ENCODE data around the gene BRD8. TPM values are rescaled to one million over a fixed set of nuclear protein-coding genes. Genes with fewer than 3 reads are reported as not detected.

BRD8 gene
- total RNA-seq, 1 experiment from 2014 or later, result 104 TPM

DNA sequence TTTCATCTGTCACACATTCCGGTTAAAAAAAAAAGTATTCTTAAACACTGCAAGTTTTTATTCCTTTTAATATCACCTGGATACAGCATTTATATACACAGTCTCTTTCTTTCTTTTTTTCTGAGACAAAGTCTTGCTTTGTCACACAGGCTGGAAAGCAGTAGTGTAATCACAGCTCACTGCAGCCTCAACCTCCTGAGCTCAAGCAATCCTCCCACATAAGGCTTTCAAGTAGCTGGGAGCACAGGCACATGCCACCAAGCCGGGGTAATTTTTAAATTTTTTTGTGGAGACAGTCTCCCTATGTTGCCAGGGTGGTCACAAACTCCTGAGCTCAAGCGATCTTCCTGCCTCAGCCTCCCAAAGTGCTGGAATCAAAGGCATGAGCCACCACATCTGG lies 14.4 kb upstream of the BRD8 start:
- Histone ChIP-seq H3K4me3 (ENCODE audit: low read depth, low read length) (no peak overlapping the region), H3K4me1 (no peaks in the 10 kb centered on the region), H3K9me3 (no peaks in the 10 kb centered on the region), H3K27me3 (replicated peaks; ENCODE audit: control insufficient read depth, insufficient read depth, low read length) (no peaks in the 10 kb centered on the region), H3K36me3 (ENCODE audit: control insufficient read depth, insufficient read depth, low read length) (peaks cover 4% of the 10 kb centered on the region; the same call in 1 of the 2 replicates)
- intact Hi-C loops (cut with micrococcal nuclease; ENCODE audit: unreplicated experiment), result no loop called here
- no peak for DNase-seq
- no TSS peak for BruUV-seq (replicated peaks)
- Mint-ChIP-seq H3K27ac (ENCODE audit: unreplicated experiment) (no peak overlapping the region), H3K4me1 (ENCODE audit: low read depth, unreplicated experiment) (no peaks in the 10 kb centered on the region), H3K9me3 (ENCODE audit: unreplicated experiment) (no peaks in the 10 kb centered on the region), H3K36me3 (ENCODE audit: insufficient read depth, unreplicated experiment) (peaks cover 77% of the 10 kb centered on the region), H3K27me3 (ENCODE audit: insufficient read depth, unreplicated experiment) (no peaks in the 10 kb centered on the region), H3K4me3 (ENCODE audit: unreplicated experiment) (no peak overlapping the region)
- ChIA-PET CTCF (no interaction called here), POLR2A (no interaction called here)
- TF ChIP-seq, protein P1, sequence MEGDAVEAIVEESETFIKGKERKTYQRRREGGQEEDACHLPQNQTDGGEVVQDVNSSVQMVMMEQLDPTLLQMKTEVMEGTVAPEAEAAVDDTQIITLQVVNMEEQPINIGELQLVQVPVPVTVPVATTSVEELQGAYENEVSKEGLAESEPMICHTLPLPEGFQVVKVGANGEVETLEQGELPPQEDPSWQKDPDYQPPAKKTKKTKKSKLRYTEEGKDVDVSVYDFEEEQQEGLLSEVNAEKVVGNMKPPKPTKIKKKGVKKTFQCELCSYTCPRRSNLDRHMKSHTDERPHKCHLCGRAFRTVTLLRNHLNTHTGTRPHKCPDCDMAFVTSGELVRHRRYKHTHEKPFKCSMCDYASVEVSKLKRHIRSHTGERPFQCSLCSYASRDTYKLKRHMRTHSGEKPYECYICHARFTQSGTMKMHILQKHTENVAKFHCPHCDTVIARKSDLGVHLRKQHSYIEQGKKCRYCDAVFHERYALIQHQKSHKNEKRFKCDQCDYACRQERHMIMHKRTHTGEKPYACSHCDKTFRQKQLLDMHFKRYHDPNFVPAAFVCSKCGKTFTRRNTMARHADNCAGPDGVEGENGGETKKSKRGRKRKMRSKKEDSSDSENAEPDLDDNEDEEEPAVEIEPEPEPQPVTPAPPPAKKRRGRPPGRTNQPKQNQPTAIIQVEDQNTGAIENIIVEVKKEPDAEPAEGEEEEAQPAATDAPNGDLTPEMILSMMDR (IDR thresholded peaks at IDR 0.05; ENCODE audit: insufficient read depth in 1 of 2, low read depth in 1 of 2, low read length in 1 of 2, severe bottlenecking in 1 of 2, unreplicated experiment in 1 of 2), result no peak

- intact Hi-C loops (cut with micrococcal nuclease; ENCODE audit: unreplicated experiment), result no loop called here
- no peaks in the 10 kb centered on the region for H3K27me3 ChIP-seq (replicated peaks; ENCODE audit: control insufficient read depth, insufficient read depth, low read length)
- no peak for DNase-seq
- Mint-ChIP-seq H3K36me3 (ENCODE audit: insufficient read depth, unreplicated experiment) (peaks cover 94% of the 10 kb centered on the region), H3K27me3 (ENCODE audit: insufficient read depth, unreplicated experiment) (no peaks in the 10 kb centered on the region), H3K27ac (ENCODE audit: unreplicated experiment) (no peak overlapping the region), H3K4me3 (ENCODE audit: unreplicated experiment) (no peak overlapping the region), H3K9me3 (ENCODE audit: unreplicated experiment) (no peaks in the 10 kb centered on the region), H3K4me1 (ENCODE audit: low read depth, unreplicated experiment) (no peaks in the 10 kb centered on the region)
- BruUV-seq (replicated peaks), result no TSS peak
- H3K36me3 ChIP-seq (ENCODE audit: control insufficient read depth, insufficient read depth, low read length), result peaks cover 9% of the 10 kb centered on the region
- ChIA-PET CTCF (no interaction called here), POLR2A (interaction anchor here (1.2 kb wide), 1 partner anchor 10 kb away, joined by 3 read pairs; the partner anchor contains the start of gene KIF20A)
- no peaks in the 10 kb centered on the region for H3K4me1 ChIP-seq
- H3K4me3 ChIP-seq (ENCODE audit: low read depth, low read length), result no peak overlapping the region
- TF ChIP-seq, protein P1 (IDR thresholded peaks at IDR 0.05; ENCODE audit: insufficient read depth in 1 of 2, low read depth in 1 of 2, low read length in 1 of 2, severe bottlenecking in 1 of 2, unreplicated experiment in 1 of 2), result no peak
- H3K9me3 ChIP-seq, result no peaks in the 10 kb centered on the region
Observed at GRCh38 chr5:138188626-138189025, 10.2 kb upstream of the BRD8 start.

DNA sequence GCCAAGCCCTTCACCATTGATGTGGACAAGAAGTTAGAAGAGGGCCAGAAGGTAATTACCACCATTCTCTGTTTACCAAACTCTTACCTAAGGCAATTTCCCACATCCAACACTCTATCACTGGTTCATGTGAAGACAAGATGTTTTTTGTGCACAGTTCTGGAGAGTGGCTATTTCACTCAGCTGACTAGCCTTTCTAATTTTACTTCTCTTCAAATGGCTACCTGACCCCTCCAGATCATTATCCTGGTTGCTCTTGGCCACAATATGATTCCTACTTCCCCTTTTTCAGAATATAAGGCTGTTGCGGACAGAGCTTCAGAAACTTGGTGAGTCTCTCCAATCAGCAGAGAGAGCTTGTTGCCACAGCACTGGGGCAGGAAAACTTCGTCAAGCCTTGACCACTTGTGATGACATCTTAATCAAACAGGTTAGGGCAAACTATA lies 7.6 kb upstream of the BRD8 start:
- TF ChIP-seq, protein P1 (IDR thresholded peaks at IDR 0.05; ENCODE audit: insufficient read depth in 1 of 2, low read depth in 1 of 2, low read length in 1 of 2, severe bottlenecking in 1 of 2, unreplicated experiment in 1 of 2), result no peak
- ChIA-PET POLR2A (interaction anchor here (1.0 kb wide), 1 partner anchor 27 kb away, joined by 3 read pairs; the partner anchor contains the start of gene CDC23), CTCF (no interaction called here)
- no peaks in the 10 kb centered on the region for H3K9me3 ChIP-seq
- no peak for DNase-seq
- intact Hi-C loops (cut with micrococcal nuclease; ENCODE audit: unreplicated experiment), result no loop called here
- no peaks in the 10 kb centered on the region for H3K9me3 Mint-ChIP-seq (ENCODE audit: unreplicated experiment)
- H3K27ac Mint-ChIP-seq (ENCODE audit: unreplicated experiment), result no peak overlapping the region
- no peak overlapping the region for H3K4me3 Mint-ChIP-seq (ENCODE audit: unreplicated experiment)
- no TSS peak for BruUV-seq (replicated peaks)
- H3K4me3 ChIP-seq (ENCODE audit: low read depth, low read length), result no peak overlapping the region
- no peaks in the 10 kb centered on the region for H3K27me3 ChIP-seq (replicated peaks; ENCODE audit: control insufficient read depth, insufficient read depth, low read length)
- H3K36me3 ChIP-seq (ENCODE audit: control insufficient read depth, insufficient read depth, low read length), result peaks cover 17% of the 10 kb centered on the region
- no peaks in the 10 kb centered on the region for H3K4me1 Mint-ChIP-seq (ENCODE audit: low read depth, unreplicated experiment)
- no peaks in the 10 kb centered on the region for H3K27me3 Mint-ChIP-seq (ENCODE audit: insufficient read depth, unreplicated experiment)
- peaks cover 77% of the 10 kb centered on the region for H3K36me3 Mint-ChIP-seq (ENCODE audit: insufficient read depth, unreplicated experiment)
- H3K4me1 ChIP-seq, result no peaks in the 10 kb centered on the region
